Astrocyte (in vitro differentiated cells and primary cell): ENCODE data around the gene LDLRAD4.

Experiments used
- CTCF ChIP-seq: IDR thresholded peaks from 2 replicates; pipeline ENCODE4 v1.5.1; 2011; ENCODE audit warnings: low read depth, mild to moderate bottlenecking, inconsistent platforms, low read length, moderate library complexity; ENCODE audit not compliant: insufficient read depth
- EZH2 ChIP-seq: IDR thresholded peaks from 2 replicates; pipeline ENCODE4 v1.6.1; 2012; ENCODE audit warnings: mild to moderate bottlenecking, low read length, inconsistent platforms; ENCODE audit not compliant: insufficient read depth

DNA sequence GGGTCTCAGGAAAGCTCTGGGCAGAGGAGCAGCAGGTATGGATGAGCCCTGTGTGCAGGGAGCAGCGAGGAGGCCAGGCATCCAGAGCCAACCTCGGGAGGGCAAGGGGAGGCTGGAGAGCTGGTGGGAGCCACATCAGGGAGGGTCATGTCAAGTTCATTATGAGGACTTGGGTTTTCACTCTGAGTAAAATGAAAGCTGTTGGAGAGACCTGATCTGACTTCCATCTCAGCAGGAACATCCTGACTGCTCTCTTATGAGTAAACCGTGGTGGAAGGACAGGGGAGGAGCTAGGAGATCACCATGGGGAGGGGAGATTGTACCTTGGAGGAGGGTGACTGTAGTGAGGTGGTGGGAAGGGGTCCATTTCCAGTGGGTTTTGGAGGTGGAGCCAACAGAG is 209.8 kb downstream of the LDLRAD4 start:
- TF ChIP-seq CTCF (no peak), EZH2 (no peak)
